BJ (cell line): Measurements from ENCODE around the gene MLLT10. TPM values are rescaled to one million over a fixed set of nuclear protein-coding genes. Genes with fewer than 3 reads are reported as not detected.
"Not testable (repeated sequence)": the region's sequence is repeated elsewhere in the genome, so short reads cannot be mapped to it uniquely, and the experiment has no call there.

ENCODE experiments used
- CTCF ChIA-PET: fragments of 350-600 bp; formaldehyde crosslinking; extraction: SDS; loops from one replicate; lab custom pipeline; 2021; ENCODE audit warnings: antibody characterized with exemption, inconsistent platforms; lab: Yijun Ruan, JAX
- POLR2A ChIA-PET: fragments of 300-600 bp; sonication (Branson Sonifier 250); formaldehyde crosslinking; extraction: SDS; loops from one replicate; lab custom pipeline; 2021; ENCODE audit warnings: antibody characterized with exemption; lab: Charles Lee
- DNase-seq: peaks from one replicate; pipeline ENCODE4 v3.0.0-alpha.2; 2011; ENCODE audit warnings: low read depth
- H3K27me3 ChIP-seq: 2 replicates; pipeline ENCODE4 v1.6.0; 2011; ENCODE audit warnings: low read length; ENCODE audit not compliant: control insufficient read depth, insufficient read depth
- H3K36me3 ChIP-seq: 2 replicates; pipeline ENCODE4 v1.5.1; 2011; ENCODE audit warnings: low read length; ENCODE audit not compliant: control insufficient read depth, insufficient read depth
- H3K4me3 ChIP-seq: 2 replicates; pipeline ENCODE4 v1.5.1; 2011; ENCODE audit warnings: low read depth, mild to moderate bottlenecking, control low read depth, low read length
- polyA plus RNA-seq: library from polyadenylated mRNA; depleted of rRNA; stranded (reverse); fragments of >200 nt; gene quantifications from 2 replicates; pipeline ENCODE4 v1.2.3, GENCODE V29; 2011
- TF ChIP-seq, protein P1 (sequence below): IDR thresholded peaks from 2 replicates; pipeline ENCODE4 v1.5.1; 2011; ENCODE audit warnings: low read depth, mild to moderate bottlenecking, control low read depth, inconsistent platforms, low read length, moderate library complexity; ENCODE audit not compliant: insufficient read depth

The MLLT10 gene
- polyA plus RNA-seq, 1 experiment, result 30.2 TPM

DNA sequence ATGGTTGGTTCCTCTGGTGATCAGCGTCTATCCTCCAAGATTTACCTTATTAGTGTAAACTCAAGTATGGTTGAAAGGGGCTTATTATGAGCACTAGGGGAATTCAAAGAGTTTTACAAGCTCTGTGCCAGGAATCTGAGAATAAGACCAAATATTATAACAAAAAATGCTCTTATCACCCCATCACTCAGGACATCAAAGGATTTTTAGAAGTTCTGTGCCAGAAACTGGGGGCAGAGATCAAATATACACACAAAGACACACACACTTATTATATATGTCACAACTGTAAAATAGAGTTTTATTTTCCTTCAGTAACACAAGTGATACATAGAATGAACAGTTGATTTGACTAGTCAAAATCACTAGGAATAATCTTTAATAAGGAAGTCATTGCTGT, 89.3 kb downstream of the MLLT10 start:
- ChIA-PET POLR2A (no interaction called here), CTCF (interaction anchor here (1.0 kb wide), 1 partner anchor 14 kb away, joined by 3 read pairs; no protein-coding TSS in a partner anchor)
- no peak overlapping the region for H3K4me3 ChIP-seq
- no peaks in the 10 kb centered on the region for H3K27me3 ChIP-seq
- DNase-seq, result no peak
- H3K36me3 ChIP-seq, result peaks cover 3% of the 10 kb centered on the region; the same call in 1 of the 2 replicates
- TF ChIP-seq, protein P1, sequence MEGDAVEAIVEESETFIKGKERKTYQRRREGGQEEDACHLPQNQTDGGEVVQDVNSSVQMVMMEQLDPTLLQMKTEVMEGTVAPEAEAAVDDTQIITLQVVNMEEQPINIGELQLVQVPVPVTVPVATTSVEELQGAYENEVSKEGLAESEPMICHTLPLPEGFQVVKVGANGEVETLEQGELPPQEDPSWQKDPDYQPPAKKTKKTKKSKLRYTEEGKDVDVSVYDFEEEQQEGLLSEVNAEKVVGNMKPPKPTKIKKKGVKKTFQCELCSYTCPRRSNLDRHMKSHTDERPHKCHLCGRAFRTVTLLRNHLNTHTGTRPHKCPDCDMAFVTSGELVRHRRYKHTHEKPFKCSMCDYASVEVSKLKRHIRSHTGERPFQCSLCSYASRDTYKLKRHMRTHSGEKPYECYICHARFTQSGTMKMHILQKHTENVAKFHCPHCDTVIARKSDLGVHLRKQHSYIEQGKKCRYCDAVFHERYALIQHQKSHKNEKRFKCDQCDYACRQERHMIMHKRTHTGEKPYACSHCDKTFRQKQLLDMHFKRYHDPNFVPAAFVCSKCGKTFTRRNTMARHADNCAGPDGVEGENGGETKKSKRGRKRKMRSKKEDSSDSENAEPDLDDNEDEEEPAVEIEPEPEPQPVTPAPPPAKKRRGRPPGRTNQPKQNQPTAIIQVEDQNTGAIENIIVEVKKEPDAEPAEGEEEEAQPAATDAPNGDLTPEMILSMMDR, result no peak

GRCh38 chr10:21624421-21624820, 90.4 kb downstream of the MLLT10 start:
- DNase-seq, H3K36me3 ChIP-seq, CTCF ChIA-PET, POLR2A ChIA-PET, H3K27me3 ChIP-seq, H3K4me3 ChIP-seq: not testable (repeated sequence)

- H3K36me3 ChIP-seq, result peaks cover 4% of the 10 kb centered on the region; the same call in 1 of the 2 replicates
- H3K4me3 ChIP-seq, result no peak overlapping the region
- no peak for DNase-seq
- no peaks in the 10 kb centered on the region for H3K27me3 ChIP-seq
- TF ChIP-seq, protein P1, result no peak
- ChIA-PET POLR2A (no interaction called here), CTCF (interaction anchor here (1.6 kb wide), 1 partner anchor 12 kb away, joined by 5 read pairs; no protein-coding TSS in a partner anchor)
Measured at GRCh38 chr10:21624951-21625350, 90.9 kb downstream of the MLLT10 start.

- Histone ChIP-seq H3K36me3 (peaks cover 4% of the 10 kb centered on the region; the same call in 1 of the 2 replicates), H3K27me3 (no peaks in the 10 kb centered on the region), H3K4me3 (no peak overlapping the region)
- POLR2A ChIA-PET, result no interaction called here
- CTCF ChIA-PET, result interaction anchor here (1.6 kb wide), 1 partner anchor 11 kb away, joined by 5 read pairs; no protein-coding TSS in a partner anchor
- no peak for DNase-seq
- TF ChIP-seq, protein P1, result no peak
Measured at GRCh38 chr10:21625623-21626229, 91.7 kb downstream of the MLLT10 start.

DNA sequence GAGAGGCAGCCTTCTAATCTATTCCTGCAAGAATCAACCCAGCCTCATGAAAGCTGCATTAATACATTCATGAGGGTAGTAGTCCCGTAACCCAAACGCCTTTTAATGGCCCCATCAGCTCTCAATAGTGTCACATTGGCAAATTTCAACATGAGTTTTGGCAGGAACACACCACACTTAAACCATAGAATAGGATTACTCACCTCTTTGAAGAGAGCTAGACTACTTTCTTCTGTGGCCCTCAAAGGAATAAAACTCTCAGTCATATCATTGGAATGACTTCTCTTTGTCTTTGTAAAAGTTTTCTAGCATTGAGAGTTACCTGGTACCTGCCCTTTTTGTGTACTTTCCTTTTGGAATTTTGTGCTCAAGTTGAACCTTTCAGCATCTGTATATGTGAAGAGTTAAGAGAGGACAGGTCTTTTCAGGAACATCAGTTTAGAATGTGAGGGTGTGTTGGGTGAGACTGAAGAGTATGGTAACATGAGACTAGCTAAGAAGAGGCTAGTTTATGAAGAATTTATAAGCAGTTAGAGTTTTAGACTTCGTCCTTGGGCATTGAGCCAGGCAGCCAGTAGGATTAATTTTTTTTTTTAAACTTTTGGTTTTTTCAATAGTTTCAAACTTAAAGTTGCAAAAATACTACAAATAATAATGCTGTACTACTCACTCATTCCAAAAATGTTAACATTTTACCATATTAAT, 92.6 kb downstream of the MLLT10 start:
- POLR2A ChIA-PET, result interaction anchor here (0.6 kb wide), 1 partner anchor 98 kb away, joined by 3 read pairs; no protein-coding TSS in a partner anchor
- Histone ChIP-seq H3K27me3 (no peaks in the 10 kb centered on the region), H3K36me3 (peaks cover 4% of the 10 kb centered on the region; the same call in 1 of the 2 replicates), H3K4me3 (no peak overlapping the region)
- no peak for DNase-seq
- TF ChIP-seq, protein P1, result no peak
- CTCF ChIA-PET, result interaction anchor here (0.6 to 1.6 kb wide), 3 partner anchors 10 to 89 kb away, joined by 4 to 7 read pairs (median 5); no protein-coding TSS in a partner anchor
